A172 (cell line): ENCODE results near the gene MYL11. TPM values are rescaled to one million over a fixed set of nuclear protein-coding genes. Genes with fewer than 3 reads are reported as not detected.

Experiments
- DNase-seq: peaks from one replicate; pipeline ENCODE4 v3.0.0-alpha.2; 2015; ENCODE audit warnings: low spot score
- total RNA-seq: library from RNA; depleted of rRNA; stranded (reverse); fragments of >200 nt; shearing (Covaris generic); gene quantifications from 2 replicates; pipeline ENCODE4 v1.2.3, GENCODE V29; 2014

MYL11 gene
- total RNA-seq, 1 experiment from 2014 or later, result not detected

DNA sequence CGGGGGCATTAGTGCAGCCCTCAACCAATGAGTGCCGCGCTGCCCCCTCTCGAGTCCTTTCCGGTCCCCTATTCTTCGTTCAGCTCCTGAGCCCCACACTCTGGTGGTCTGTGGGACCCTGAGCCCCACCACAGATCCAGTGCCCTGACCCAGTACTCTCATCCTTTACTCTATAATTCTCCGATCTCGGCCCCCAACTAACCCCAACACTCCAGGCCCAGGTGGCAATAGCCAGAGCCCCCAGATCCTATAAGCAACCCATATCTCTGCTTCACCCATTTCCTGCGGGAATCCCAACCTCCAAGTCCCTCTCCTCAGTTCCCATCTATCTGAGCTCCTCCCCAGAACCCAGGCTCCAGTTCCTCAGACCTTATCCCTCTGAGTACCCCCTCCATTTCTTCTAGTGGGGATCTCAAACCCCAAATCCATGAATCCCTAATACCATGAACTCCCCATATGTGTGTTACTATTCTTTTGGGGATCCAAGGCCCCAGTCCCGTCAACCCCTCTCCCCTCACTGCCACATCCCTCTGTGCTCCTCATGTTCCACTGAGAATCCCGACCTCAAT lies 3.3 kb upstream of the MYL11 start:
- DNase-seq, result no peak

DNA sequence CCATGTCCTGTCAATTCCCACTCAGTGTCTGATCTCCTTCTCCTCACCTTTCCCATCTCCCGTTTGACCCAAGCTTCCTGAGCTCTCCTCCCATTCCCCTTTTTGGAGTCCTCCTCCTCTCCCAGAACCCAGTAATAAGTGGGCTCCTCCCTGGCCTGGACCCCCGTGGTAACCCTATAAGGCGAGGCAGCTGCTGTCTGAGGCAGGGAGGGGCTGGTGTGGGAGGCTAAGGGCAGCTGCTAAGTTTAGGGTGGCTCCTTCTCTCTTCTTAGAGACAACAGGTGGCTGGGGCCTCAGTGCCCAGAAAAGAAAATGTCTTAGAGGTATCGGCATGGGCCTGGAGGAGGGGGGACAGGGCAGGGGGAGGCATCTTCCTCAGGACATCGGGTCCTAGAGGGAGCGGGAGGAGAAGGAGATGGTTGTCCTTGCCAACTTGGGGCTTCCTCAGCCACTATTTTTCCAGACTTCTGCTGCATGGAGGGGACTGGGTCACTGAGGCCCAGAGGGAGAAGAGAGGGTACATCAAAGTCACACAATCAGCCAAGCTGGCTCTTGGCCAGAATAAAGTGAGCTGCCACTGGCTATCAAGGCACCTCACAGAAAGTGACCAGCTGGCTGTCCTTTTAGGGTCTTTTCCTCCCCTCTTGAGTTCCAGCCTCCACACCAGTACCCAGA lies 2.4 kb upstream of the MYL11 start:
- DNase-seq, result no peak

DNA sequence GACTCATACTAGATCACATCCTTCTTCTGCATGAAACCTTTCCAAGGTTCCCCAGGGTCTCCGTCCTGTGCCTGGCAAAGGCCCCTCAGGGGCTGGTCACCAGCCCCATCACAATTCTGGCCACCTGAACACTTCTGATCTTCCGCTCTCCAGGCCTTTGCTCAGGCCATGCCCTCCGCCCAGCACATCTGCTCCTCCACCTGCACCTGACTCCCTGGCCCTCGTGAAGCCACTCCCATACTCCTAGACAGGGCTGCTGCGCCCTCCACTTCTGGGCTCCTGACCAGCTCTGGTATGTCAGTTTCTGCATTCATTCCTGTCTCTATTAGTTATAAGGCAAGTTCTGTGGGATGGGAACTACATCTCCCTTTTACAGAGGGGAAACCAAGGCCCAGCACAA lies 1.9 kb upstream of the MYL11 start:
- no peak for DNase-seq

DNA sequence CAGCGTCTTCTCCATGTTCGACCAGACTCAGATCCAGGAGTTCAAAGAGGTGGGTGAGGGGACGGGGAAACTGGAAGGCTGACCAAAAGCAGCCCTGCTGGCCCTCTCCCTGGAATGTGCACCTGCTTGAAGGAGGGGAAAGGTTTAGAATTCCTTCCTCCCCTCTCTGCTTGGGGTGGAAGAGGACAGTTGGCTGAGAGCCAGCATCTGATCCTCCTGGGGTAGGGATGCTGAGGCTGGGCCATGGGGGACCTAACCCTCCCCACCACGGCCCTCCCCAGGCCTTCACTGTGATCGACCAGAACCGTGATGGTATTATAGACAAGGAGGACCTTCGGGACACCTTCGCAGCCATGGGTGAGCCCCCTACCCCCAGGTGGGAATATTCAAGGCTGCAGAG lies 1.3 kb downstream of the MYL11 start:
- no peak for DNase-seq

DNA sequence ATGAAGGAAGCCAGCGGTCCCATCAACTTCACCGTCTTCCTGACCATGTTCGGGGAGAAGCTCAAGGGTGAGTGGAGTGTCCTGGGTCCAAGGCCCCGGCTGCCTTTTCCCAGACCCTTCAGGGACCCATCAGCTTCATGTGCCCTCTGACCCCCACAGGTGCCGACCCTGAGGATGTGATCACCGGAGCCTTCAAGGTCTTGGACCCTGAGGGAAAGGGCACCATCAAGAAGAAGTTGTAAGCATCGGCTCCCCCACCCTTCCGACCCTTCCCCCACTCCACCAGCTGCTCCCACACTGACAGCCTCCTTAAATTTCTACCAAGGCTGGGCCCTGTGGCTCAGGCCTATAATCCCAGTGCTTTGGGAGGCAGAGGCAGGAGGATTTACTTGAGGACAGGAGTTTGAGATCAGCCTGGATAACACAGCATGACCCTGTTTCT lies 1.9 kb downstream of the MYL11 start:
- DNase-seq, result no peak

DNA sequence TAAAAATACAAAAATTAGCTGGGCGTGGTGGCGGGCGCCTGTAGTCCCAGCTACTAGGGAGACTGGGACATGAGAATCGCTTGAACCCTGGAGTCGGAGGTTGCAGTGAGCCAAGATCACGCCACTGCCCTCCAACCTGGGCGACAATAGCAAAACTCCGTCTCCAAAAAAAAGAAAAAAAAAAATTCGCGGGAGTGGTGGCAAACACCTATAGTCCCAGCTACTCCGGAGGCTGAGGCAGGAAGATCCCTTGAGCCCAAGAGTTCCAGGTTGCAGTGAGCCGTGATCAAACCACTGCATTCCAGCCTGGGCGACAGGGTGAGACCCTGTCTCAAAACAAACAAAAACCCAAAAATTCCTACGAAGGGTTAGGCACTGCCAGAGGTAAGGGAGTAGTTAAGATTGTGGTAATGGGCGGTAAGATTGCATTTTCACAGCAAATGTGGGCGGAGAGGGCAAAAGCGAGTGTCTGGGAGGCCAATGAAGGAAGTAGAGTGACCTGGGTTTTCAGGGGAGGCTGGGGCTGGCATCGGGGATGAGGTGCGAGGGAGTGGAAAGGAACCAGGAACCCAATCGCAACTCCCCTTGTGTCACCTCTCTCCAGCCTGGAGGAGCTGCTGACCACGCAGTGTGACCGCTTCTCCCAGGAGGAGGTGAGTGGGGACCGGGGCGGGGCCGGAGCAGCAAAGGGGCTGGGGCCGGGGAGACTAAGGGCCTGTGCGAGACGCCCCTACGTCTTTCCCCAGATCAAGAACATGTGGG lies 2.6 kb downstream of the MYL11 start:
- no peak for DNase-seq

DNA sequence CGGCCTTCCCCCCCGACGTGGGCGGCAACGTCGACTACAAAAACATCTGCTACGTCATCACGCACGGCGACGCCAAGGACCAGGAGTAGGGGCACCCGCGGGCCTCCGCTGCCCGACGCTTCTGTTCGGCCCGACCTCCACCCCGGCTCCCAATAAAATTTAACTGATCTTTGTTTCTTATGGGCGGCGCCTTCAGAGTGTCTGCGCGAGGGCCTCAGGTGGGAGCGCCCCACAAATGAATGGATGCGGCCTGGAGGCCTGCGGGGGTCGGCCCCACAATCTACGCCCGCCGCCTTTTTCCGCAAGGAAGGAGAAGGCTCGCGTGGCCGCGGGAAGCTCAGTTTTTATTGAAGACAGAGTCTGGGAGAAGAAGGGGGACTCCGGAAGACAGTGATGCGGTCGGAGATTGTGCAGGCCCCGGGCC lies 3.2 kb downstream of the MYL11 start:
- peak; percentile 67 for DNase-seq

DNA sequence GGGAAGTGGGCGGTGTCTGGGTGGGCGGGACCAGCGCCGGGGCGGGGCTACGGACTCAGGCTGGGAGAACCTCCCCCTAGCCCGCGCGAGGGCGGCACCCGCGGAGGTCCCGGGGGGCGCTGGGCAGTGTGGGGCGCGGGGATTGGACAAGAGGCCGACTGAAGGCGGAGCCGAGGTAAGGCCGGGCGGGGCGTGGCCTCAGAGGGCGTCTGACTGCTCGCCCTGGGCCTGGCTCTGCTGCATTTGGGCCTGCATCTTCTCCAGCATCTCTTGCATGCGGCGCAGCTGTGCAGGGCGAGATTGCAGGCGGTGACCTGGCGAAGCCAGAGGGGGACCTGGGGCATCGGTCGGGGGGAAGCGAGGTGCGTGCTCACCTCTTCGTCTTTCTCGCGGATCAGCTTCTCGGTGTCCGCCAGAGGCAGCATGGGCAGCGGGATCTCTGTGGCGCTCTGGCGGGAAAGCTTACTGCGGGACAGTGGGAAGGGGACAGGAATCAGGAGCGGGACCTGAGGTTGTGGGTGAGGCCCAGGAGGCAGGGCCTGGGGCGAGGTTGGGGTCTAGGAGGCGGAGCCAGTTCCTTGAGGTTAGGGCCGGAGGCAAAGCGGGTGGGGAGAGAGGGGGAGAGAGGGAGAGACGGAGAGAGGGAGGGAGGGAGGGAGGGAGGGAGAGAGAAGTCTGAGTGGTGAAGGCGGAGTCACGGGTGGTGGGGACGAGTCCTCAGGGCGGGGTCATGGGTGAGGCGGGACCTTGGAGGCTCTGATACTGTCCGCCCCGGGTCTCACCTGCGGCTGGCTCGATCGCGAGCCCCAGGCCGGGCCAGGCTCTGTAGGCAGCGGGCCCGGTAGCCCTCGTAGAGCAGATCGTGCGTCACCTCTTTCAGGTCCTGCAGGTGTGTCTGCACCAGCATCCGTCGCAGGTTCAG lies 3.9 kb downstream of the MYL11 start:
- DNase-seq, result peak; percentile 96

DNA sequence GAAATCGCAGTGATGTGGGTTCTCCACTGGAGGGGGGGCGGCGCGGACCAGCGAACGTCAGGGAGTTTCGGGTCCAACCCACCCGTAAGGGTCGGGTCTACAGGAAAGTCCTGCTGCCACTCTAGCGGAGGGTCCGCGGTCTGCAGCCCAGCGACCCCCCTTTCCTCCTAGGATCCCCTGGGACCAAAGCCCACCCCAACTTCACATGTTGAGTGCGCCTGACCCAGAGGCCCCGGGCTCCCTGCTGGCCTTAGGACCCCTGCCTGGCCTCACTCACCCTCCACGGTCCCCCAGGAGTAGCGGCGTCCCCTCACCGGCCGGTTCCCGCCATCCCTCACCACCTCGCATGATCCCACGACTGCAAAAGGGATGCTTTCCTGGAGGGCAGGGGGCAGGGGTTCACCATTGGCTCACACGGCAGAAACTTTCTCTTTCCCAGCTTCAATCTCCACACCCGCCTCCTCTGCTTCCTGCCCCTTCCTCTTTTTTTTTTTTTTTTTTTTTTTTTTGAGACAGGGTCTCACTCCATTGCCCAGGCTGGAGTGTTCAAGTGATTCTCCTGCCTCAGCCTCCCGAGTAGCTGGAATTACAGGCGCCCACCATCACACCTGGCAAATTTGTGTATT lies 4.7 kb downstream of the MYL11 start:
- no peak for DNase-seq

DNA sequence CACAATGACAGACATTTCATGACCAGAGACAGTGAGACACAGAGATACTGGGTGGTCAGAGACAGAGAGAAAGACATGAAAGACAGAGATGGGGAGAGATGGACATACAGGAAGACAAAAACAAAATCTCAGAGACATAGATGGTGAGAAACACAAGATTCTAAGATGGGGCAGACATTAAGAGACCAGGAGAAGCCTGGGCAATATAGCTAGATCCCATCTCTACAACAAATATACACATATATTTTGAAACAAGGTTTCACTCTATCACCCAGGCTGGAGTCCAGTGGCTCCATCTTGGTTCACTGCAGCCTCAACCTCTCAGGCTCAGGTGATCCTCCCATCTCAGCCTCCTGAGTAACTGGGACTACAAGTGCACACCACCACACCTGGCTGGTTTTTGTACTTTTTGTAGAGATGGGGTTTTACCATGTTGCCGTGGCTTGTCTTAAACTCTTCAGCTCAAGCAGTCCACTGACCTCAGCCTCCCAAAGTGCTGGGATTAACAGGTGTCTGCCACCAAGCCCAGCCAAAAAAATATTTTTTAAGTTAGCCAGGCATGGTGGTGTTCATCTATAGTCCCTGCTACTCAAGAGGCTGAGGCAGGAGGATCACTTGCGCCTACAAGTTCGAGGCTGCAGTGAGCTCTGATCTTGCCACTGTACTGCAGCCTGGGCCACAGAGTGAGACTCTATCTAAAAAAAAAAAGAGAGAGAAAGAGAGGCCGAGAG lies 5.6 kb downstream of the MYL11 start:
- no peak for DNase-seq

DNA sequence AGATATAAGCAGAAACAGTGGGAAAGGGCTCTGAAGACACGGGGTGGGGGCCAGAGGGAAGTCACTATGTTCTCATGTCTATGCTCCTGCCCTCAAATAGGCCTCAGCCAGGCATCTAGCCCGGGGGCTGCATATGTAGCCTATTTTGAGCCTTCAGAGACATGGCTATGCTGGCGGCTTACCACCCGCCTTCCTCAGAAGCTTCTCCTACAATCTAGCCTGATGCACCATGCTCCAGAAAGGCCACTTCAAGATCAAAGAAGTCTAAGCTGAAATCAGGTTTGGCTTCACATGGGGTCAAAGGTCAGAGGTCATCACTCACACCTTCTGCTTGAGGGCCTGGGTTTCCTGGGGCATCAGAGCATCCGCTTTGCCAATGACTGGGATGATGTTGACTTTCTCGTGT lies 6.2 kb downstream of the MYL11 start:
- DNase-seq, result no peak

DNA sequence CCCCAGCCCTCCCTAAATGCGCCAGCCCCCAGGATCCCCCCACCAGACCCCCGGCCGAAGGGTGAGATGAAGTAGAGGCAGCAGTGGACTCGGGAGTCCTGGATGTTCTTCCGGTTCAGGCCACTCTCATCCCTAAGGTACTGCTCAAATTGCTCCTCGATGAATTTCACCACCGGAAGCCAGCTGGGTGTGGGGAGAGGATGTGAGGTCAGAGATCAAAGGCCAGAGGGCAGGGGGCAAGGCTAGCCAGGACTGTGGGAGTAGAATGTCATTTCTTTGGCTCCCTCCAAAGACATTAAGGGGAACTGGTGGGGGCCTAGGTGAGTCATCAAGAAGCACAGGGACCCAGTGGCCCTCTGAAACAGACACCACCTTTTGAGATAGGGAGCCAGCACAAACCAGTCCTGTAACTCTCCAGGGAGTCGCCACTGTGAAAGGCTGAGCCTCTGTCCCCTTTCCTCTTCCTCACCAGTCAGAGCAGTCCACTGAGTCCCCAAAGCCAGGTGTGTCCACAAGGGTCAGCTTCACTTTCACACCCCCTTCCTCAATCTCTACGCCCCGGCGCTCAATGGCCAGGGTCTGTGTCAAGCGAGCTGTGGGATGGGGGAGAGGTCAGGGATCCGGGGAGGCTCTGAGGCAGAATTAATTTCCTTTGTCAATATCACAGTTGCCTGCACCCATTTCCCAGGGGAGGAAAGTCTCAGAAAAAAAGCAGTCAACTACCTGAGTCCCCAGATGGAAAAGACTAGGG lies 6.9 kb downstream of the MYL11 start:
- no peak for DNase-seq

DNA sequence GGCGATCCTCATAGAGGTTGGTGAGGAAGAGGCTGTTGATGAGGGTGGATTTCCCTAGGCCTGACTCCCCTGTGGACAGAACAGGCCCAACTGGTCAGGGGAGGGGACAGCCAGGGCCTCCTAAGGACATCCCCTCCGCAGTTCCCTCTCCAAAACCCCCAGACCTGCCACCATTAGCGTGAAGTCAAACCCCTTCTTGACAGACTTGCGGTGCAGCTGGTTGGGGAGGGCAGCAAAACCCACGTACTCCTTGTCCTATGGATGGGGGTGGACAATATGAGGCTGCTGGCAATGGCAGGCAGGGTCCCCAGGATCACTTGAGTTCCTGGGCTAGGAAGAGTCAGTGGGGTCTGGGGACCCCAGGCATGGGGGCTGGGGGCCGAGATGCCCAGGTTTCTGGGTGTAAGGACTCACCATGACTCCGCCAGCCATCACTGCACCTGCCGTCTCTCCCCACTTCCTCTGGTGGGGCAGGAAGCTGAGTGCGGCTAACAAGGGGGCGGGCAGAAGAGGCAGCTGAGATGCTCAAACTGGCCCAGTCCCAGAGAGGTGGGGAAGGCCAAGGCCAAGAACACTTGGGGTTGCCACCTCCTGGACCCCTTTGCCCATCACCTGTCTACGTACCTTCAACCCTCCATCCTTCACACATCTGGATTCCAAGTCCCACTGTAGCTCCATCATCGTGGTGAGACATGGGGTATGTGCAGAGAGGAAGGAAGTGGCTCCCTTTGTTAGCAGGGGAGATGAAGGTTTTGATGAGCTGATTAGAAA lies 7.7 kb downstream of the MYL11 start, which contains the start of gene SEPTIN1:
Gene SEPTIN1, minus strand, starts transcription at position 451 of the 771 bp plus-strand sequence. Its CDS starts 19 bp downstream, at position 432.
- DNase-seq, result no peak

DNA sequence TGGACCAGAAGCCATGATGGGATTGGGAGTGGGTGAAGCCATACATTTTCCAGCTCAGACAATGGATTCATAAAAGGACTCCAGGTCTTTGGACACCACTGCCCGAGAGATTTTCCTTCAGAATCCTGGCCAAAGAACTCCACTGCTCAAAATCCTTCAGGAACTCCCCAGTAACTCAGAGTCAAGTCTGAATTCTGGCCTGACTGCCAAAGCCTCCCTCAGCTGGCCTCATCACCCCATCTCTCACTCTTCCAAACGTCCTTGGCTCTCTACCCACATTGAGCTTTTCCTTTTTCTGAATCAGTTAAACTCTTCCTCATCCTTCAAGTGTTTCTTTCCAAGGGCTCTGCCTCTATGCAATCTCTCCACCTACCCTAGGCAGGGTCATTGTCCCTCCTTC lies 8.9 kb downstream of the MYL11 start:
- DNase-seq, result no peak

DNA sequence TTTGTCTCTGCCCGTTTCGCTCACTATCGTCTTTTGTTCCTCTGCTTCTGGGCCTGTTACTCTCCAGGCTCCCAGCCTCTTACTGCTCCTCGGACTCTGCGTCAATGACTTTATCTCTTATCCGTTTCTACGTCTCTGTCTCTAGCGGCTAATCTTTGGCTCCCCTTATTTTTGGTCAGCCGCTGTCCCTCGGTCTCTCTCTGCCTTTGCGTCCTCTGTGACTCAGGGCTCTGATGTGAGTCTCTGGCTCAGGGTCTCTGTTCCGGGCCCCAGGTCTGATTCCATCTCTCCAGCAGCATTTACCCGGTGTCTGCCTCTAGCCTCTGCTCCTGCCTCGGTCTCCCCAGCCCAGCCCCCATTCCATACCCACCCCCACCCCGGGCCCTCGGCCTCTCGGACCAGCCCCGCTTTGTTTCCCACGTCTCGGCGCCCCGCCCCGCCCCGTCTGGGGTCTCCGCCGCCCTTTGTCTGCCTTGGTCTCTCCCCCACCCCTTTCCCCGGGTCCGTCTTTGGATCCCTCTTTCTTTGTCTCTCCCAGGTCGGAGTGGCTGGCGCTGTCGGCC lies 20.1 kb downstream of the MYL11 start:
- peak; percentile 33 for DNase-seq

DNA sequence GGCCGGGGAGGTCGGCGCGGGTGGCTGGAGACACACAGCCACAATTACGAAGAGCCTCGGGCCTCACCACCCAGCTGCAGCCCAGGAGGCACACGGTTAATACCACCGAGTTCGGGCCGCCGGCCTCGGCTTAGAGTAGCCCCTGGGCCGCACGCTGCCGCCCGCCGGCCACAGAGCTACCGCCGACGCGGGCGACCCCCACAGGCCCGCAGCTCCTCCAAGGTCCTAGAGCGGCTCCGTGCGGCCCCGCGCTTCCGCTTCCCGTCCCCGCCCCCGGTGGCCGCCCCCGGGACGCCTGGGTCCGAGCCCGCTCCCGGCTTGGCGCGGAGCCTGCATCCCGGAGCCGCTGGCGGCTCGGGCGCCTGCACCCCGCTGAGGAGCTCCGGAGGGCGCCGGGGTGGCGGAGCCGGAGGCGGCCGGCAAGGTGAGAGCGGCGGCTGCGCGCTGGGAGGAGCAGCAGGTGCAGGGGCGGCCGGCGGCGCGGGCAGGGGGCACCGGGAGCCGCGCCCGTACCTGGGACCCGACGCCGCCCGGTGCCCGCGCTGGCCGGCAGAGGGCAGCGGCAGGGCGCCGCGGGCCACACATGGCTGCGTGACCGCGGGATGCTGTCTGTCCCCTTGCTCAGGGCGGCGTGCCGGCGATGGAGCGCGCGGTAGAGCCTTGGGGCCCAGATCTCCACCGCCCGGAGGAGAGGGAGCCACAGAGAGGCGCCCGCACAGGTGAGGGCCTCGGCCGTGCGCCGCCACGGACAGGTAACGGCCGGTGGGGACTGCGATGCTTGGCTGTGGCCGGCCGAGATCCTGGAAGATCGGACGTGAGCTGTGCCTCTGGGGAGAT lies 20.8 kb downstream of the MYL11 start, which contains the start of gene ZNF48:
Gene ZNF48, plus strand, starts transcription at position 266 of the 837 bp plus-strand sequence. Its CDS starts 375 bp downstream, at position 641.
- DNase-seq, result peak; percentile 68

DNA sequence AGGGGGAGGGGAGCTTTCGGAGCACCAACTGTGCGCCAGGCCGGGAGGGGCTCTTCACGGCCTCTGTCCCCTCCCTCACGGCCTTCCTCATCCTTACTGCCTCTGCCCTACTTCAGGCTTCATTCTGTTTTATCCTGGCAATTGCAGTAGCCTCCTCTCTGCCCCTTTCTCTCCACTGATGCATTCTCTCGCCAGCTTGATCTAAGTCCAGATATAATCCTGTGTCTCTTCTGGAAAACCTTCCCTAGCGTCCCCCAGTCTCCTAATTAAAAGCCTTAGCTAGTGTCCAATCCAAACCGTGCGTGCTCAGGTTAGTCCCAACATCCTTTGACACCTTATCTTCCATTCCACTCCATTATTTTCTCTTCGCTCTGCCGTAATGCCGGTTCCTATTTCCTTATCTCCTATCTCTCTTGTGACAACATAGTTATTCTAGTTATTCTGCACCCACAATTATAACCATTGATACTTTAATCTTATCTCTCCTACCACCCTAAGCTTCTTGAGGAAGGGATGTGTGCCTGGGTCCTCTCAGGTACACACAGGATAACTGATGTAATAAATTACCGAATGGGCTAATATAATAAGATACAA lies 21.5 kb downstream of the MYL11 start:
- DNase-seq, result peak; percentile 59
